ENCODE measurements around the gene SLC25A12.
"Not testable (repeated sequence)": the region's sequence is repeated elsewhere in the genome, so short reads cannot be mapped to it uniquely, and the experiment has no call there.

The SLC25A12 gene

DNA sequence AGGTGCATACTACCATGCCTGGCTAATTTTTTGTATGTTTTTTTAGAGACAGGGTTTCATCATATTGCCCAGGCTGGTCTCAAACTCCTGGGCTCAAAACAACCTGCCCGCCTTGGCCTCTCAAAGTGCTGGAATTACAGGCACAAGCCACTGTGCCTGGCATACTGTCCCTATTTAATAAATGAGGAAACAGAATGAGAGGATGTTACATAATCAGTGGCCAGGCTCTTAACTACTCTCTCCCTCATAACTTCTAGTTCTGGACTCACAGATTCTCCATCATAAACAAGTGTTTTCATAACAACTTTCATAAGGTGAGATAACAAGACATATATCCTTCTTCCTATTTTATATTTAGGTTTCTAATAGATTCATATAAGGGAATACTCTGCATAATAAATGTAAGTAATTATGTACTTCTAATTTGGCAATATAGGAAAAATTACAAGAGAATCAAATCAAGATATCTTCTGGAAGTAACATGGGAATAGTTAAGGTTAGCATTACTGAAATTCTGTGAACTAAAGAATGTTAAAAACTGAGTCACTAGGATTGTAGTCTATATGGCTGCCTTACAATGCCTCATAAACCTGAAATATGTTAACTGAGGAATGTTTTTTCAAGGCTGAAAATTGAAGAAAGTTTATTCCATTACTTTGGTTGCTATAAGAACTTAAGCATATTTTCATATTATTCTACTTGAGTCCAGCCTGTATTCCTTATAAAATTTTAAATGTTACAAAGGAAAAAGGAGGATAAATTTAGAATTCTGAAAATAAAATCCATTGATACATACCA, 71.3 kb downstream of the SLC25A12 start:
- DNase-seq = no peak

DNA sequence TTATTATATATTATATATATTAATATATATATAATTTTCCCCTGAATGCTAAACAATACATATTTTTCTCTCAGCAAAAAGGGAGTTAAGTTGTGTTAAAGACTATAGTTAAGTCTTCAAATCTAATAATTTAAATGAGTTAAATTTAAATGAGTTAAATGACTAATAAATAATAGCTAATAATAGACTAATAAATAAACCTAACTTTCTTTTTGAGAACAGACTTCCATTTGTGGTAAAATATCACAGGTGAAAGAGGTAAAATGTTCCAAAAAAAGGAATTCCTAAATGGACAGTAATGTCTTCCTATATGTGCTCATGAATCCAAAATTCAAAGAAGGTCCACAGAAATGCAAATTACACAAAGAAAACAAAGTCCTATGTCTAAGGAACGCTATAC, 74.6 kb downstream of the SLC25A12 start:
- DNase-seq = no peak

GRCh38 chr2:171814883-171815282, 79.2 kb downstream of the SLC25A12 start:
- no peak for DNase-seq

DNA sequence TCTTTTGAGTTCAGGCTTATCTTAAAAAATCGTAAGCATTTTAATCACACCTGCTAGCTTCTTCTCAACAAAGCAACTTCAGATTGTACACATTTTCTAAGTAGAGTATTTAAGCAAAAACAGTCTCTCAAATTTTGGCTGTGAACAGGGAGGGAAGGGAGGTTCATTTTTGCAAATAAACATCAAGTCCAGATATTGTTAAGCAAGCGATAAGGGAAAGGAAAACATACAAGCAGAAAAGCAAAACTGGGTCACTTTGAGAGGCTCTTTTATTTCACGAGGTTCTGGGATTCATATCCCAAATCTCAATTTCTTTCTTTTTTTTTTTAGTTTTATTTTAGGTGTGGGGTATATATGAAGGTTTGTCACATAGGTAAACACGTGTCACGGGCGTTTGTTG, 79.9 kb downstream of the SLC25A12 start:
- DNase-seq = no peak

GRCh38 chr2:171813729-171814128, 80.3 kb downstream of the SLC25A12 start:
- DNase-seq = no peak

DNA sequence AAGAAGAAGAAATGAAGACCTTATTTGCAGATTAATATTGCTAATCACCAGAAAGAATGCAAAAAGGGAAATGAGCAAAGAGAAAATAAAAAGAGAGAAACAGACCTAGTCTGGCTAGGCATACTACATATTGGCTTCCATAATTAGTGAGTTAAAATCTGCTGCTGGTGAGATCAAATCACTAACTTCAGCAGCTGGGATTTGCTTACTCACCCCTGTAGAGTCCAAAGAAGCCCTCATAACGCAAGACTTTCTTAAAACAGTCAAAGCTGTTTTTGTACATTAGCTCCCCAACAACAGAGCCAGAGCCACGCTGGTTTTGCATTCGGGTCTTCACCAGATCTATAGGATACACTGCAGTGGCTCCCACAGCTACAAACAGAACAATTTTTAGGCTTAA, 80.9 kb downstream of the SLC25A12 start:
- no peak for DNase-seq

DNA sequence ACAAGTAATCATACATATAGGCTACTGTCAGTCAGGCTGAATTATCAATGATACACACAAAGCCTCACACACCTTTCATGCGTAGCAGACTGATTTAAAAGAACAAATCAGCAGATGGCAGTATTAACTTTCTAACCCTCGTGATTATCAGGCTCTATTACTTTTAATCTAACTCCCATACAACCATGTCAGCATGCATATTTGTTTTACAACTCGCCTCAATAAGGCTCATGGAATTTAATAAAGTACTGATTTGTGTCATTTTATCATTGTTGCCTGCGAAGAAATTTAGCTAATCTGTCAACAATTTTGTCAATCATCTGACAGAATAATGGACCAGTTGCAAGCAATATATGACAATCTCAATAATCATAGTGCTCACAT, 82.8 kb downstream of the SLC25A12 start:
- DNase-seq = no peak

DNA sequence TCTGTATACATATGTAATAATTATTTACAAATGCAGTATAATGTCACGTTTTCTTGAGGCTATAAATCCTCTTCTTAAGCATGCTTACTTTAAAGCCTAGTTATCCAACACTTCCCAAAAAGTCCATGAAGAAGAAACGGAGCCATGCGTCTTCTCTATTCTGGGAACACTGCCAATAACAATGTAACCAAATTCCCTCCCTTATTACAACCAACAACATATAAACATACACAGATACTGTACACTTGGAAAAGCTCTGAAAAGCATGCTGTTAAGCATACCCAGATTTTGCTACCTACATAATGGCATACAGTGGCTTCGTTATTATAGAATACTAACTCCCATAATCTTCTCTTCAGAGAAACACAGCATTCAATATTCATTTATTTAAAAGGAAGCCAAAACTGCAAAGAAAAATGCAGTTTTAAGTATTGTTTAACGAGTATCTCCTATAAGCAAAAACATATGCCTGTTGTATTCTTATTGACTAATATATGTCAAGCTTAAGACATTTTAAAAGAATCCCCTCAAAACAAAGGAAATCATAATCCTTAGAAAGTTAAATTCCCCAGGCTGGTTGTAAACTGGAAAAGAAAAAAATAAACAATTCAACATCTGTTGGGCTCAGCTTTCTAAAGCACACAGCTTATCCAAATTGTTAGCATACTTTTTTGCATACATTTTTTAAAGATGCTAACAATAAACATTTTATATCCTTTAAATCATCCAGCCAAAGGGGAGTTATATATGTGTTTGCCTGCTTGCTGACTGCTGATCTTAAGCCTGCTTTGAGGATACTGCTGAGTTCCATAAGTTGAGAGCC, 83.4 kb downstream of the SLC25A12 start:
- DNase-seq = no peak

- not testable (repeated sequence) for DNase-seq
Measured at GRCh38 chr2:171808885-171809284, 85.2 kb downstream of the SLC25A12 start.

DNA sequence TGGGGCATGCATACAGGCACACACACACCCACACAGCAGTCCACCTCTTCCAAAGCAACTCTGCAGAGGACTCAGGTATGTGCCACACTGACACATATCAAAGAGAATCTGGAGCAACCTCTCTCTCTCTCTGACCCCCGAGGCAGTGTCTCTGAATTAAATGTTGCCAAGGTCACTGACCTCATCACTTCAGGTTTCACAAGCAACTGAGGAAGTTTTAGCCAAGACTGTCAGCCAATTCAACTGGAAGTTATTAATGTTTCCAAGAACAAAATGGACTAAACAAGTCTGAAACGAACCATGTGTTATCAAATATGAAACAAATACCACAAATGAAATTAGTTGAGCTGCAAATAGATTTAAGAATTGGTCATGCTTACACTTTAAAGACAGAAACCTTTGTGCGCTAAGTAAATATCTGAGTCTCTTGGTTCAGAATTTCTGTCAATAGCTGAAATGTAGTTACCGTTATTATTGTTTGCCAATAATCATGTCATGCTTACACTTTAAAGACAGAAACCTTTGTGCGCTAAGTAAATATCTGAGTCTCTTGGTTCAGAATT, 86.1 kb downstream of the SLC25A12 start:
- no peak for DNase-seq

GRCh38 chr2:171807119-171807518, 86.9 kb downstream of the SLC25A12 start:
- DNase-seq = no peak

DNA sequence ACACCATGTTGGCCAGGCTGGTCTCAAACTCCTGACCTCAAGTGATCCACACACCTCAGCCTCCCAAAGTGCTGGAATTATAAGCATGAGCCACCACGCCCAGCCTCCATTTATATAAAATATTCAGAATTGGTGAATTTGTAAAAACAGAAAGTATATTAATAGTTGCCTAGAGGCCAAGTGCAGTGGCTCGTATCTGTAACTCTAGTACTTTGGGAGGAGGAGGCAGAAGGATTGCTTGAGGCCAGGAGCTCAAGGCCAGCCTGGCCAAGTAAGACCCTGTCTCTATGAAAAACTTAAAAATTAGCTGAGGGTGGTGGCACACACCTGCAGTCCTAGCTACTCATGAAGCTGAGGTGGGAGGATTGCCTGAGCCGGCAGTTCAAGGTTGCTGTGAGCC, 89.6 kb downstream of the SLC25A12 start:
- no peak for DNase-seq

DNA sequence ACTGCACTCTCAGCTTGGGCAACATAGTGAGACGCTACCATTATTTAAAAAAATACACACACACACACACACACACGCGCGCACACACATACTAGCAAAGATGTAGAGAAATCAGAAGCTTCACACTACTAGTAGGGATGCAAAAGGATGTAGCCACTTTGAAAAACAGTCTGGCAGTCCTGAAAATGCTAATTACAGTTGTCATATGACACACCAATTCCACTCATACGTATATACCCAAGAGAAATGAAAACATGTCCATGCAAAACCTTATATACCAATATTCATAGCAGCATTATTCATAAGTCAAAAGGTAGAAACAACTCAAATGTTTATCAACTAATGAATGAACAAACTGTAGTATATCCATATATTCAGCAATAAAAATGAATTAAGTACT, 90.3 kb downstream of the SLC25A12 start:
- no peak for DNase-seq

DNA sequence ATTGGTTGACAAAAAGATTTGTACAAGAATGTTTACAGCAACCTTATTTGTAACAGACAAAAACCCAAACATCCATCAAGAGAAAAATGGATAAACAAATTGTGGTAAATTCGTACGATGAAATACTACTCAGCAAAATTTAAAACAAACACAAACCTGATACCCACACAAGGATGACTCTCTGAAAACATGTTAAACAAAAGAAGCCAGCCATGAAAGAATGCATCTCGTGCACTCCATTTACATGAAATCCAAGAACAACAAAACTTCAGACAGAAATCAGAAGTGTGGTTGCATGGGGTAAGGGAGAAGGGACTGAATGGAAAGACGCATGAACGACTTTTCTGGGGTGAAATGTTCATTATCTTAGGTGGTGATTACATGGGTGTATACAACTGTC, 93.4 kb downstream of the SLC25A12 start:
- no peak for DNase-seq

DNA sequence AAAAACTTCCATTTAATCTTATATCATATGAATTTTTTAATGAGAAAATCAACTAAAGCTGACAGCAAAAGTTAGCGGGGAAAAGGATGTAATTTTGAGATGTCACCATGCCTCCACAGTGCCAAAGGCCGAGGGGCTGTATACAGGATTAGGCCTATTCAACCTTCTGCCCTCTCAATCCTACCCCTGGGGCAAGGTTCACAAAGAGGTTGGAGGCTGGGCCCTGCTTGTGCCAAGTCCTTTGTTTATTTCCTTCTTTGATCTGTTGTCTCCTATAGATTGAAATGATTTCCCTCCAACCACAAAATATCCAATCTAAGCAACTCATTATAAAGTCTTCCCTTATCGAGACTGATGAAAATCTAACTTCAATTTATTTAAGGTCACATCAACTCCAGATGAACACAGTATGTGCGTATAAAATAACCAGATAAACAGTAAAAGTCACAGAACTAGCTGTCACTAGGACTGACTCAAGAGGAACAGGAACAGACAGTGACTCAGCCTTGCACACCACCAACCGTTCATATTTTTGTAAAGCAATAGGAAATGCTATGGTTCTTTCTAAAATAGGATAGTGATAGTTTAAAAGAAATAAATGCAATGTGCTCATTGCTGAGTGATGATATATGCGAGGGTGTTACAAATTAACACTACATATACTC, 95.8 kb downstream of the SLC25A12 start:
- no peak for DNase-seq

DNA sequence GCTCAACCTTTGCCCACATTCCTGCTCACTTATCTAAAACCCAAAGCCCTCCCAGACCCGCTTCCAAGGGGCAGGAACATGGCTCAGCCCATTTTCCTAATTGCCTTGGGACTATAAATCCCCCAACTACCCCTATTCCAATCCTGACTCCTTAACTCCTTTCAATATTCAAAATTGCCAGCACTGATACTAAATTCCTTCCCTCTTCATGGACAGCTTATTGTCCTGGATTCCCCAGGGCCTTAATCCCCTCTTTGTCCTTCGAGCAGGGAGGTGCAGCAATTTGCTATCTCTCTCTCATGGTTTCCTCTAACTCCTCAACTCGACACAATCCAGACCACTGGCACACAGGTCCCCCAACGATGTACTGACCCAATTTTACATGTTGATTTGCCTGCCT, 99.1 kb downstream of the SLC25A12 start:
- no peak for DNase-seq

- DNase-seq = no peak
Measured at GRCh38 chr2:171793691-171794678, 100.1 kb downstream of the SLC25A12 start.

GRCh38 chr2:171792886-171793580, 101.0 kb downstream of the SLC25A12 start:
- no peak for DNase-seq

DNA sequence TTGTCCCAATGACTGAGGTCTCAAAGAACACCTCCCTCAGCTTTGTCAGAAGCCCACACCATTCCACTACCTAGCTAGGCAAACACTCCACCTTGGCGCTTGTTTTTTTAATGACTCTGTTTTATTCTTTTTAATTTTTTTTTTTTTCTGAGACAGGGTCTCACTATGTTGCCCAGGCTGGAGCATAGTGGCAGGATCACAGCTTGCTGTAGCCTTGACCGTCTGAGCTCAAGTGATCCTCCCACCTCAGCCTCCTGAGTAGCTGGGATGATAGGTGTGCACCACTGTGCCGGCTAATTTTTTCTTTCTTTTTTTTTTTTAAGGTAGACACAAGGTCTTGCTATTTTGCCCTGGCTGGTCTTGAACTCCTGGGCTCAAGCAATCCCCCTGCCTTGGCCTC, 101.9 kb downstream of the SLC25A12 start:
- no peak for DNase-seq

GRCh38 chr2:171791361-171791760, 102.7 kb downstream of the SLC25A12 start:
- DNase-seq = no peak

DNA sequence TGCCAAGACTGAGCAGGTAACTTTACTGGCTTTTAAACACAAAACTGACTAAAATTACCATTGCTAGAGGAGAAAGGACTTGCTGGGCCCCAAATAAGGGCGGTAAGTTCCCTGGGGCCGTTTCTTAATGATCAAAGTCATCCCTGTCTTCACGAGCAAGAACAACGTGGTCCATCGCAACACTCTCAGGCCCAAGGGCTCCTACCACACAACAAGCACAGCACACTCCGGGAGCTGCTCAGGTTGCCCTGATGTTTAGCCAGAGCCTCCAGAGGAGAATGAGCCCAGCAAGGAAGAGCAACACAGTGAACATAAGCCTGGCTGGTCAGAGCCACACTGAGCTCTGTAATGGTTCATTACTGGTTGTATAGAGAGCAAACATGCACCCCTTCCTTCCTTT, 104.1 kb downstream of the SLC25A12 start:
- no peak for DNase-seq
